HFFc6 (cell line): ENCODE data around the gene KSR2. TPM values are rescaled to one million over a fixed set of nuclear protein-coding genes. Genes with fewer than 3 reads are reported as not detected.
A peak's percentile ranks its signal among the peaks of the same experiment; 100 is the strongest.
"Not testable (repeated sequence)": the region's sequence is repeated elsewhere in the genome, so short reads cannot be mapped to it uniquely, and the experiment has no call there.

ENCODE experiments used
- DNase-seq: peaks from one replicate; pipeline ENCODE4 v3.0.0-alpha.2; 2018
- H3K27ac Mint-ChIP-seq: 2 replicates; pipeline ENCODE4 v1.8.0; 2020; ENCODE audit warnings: mild to moderate bottlenecking, mixed read lengths
- H3K27me3 Mint-ChIP-seq: 2 replicates; pipeline ENCODE4 v1.8.0; 2021; ENCODE audit warnings: mild to moderate bottlenecking, moderate library complexity, mixed read lengths; ENCODE audit not compliant: insufficient read depth
- H3K36me3 Mint-ChIP-seq: 2 replicates; pipeline ENCODE4 v1.8.0; 2021; ENCODE audit warnings: low read depth, mixed read lengths
- H3K4me1 Mint-ChIP-seq: 2 replicates; pipeline ENCODE4 v1.8.0; 2020; ENCODE audit warnings: low read depth, mixed read lengths
- H3K4me3 Mint-ChIP-seq: 2 replicates; pipeline ENCODE4 v1.8.0; 2020; ENCODE audit warnings: mild to moderate bottlenecking, moderate library complexity, mixed read lengths
- H3K9me3 Mint-ChIP-seq: 2 replicates; pipeline ENCODE4 v1.8.0; 2020; ENCODE audit warnings: mild to moderate bottlenecking, mixed read lengths
- total RNA-seq, 6 experiments: library from RNA; stranded (reverse); fragmentation: NEBNext Ultra II Directional; extraction: Animal tissue kit (Norgen Biotek cat#: 25700); gene quantifications; 2 replicates in 1 of 6; 3 replicates in 5 of 6; pipeline ENCODE4 v1.2.3, GENCODE V29; 2021
- TF ChIP-seq, protein P1 (sequence below): fragments of 200-600 bp; sonication (generic); IDR thresholded peaks from 2 replicates; pipeline ENCODE4 v1.5.0; 2021; ENCODE audit warnings: antibody characterized with exemption, mild to moderate bottlenecking

The KSR2 gene
- total RNA-seq, 6 experiments from 2014 or later: 0.09 to 0.22 (median 0.12) TPM; not detected in 2

DNA sequence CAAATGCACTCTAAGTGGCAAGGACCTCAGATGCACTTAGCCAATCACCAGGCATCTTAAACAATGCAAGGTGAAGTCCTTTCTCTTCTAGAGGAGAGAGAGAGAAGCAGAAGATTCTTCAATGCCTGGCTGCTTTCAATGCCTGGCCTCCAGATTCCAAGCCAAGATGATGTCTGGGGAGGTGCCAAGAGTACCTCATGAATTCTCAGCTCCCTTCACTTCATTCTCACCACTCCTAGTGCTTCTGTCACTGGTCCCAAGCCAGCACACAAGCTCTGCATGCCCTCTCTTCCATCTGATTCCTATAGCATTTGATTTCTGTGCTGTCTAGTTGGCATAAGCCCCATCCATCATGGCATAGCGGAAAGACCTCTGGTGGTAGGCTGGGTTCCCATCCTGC, 225.0 kb downstream of the KSR2 start:
- H3K27me3 Mint-ChIP-seq: peaks cover under 1% of the 10 kb centered on the region; the same call in 1 of the 2 replicates
- H3K27ac Mint-ChIP-seq: no peak overlapping the region
- TF ChIP-seq, protein P1, sequence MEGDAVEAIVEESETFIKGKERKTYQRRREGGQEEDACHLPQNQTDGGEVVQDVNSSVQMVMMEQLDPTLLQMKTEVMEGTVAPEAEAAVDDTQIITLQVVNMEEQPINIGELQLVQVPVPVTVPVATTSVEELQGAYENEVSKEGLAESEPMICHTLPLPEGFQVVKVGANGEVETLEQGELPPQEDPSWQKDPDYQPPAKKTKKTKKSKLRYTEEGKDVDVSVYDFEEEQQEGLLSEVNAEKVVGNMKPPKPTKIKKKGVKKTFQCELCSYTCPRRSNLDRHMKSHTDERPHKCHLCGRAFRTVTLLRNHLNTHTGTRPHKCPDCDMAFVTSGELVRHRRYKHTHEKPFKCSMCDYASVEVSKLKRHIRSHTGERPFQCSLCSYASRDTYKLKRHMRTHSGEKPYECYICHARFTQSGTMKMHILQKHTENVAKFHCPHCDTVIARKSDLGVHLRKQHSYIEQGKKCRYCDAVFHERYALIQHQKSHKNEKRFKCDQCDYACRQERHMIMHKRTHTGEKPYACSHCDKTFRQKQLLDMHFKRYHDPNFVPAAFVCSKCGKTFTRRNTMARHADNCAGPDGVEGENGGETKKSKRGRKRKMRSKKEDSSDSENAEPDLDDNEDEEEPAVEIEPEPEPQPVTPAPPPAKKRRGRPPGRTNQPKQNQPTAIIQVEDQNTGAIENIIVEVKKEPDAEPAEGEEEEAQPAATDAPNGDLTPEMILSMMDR: no peak
- DNase-seq: no peak
- H3K4me3 Mint-ChIP-seq: no peak overlapping the region
- H3K36me3 Mint-ChIP-seq: no peaks in the 10 kb centered on the region
- no peaks in the 10 kb centered on the region; the same call in 1 of the 2 replicates for H3K4me1 Mint-ChIP-seq
- peaks cover 13% of the 10 kb centered on the region for H3K9me3 Mint-ChIP-seq

DNA sequence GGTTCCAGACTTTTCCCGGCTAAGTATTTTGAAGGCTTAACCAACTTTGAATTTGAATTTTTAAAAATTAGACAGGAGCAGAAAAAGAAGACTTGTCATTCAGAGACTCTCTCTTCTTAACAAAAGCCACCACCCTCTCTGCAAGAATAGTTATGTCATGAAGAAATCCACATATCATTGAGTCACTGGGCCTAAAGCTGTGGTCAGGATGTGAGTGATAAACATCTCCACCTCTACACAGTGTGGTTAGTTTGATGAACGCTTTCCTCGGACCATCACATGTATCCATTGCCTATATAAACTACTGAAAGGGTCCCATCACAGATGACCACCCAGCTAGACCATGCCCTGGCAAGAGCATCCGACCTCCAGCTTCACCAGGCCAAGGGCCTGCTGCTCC, 226.1 kb downstream of the KSR2 start:
- no peak overlapping the region for H3K27ac Mint-ChIP-seq
- no peak for DNase-seq
- no peaks in the 10 kb centered on the region for H3K36me3 Mint-ChIP-seq
- peaks cover 13% of the 10 kb centered on the region for H3K9me3 Mint-ChIP-seq
- H3K4me1 Mint-ChIP-seq: no peaks in the 10 kb centered on the region; the same call in 1 of the 2 replicates
- TF ChIP-seq, protein P1: no peak
- H3K4me3 Mint-ChIP-seq: no peak overlapping the region
- H3K27me3 Mint-ChIP-seq: peaks cover 3% of the 10 kb centered on the region

DNA sequence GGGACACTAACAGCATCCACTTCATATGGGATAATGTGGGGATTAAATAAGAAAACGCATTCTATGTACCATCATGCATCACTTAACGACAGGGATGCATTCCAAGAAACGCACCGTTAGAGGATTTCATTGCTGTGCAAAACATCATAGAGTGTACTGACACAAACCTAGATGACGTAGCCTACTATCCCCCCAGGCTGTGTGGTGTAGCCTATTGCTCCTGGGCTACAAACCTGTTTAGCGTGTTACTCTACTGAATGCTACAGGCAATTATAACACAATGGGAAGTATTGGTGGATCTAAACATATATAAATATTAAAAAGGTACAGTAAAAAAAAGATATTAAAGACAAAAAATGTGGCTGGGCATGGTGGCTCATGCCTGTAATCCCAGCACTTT, 230.6 kb downstream of the KSR2 start:
- H3K27ac Mint-ChIP-seq: no peak overlapping the region
- TF ChIP-seq, protein P1: no peak
- DNase-seq: no peak
- H3K36me3 Mint-ChIP-seq: no peaks in the 10 kb centered on the region
- H3K27me3 Mint-ChIP-seq: peaks cover 3% of the 10 kb centered on the region
- no peaks in the 10 kb centered on the region; the same call in 1 of the 2 replicates for H3K4me1 Mint-ChIP-seq
- peak overlapping the region; percentile 32; the same call in 1 of the 2 replicates for H3K4me3 Mint-ChIP-seq
- H3K9me3 Mint-ChIP-seq: peaks cover 7% of the 10 kb centered on the region

DNA sequence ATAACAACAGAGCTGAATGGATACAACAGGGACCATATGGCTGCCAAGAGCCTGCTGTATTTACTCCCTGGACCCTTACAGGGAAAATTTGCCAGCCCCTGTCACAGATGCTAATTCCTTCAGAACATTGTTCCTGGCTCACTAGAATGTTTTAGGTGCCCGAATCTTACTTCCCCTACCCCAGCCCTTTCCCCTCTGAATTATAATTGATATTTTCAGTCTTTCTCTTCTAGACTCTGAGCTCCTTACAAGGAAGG, 235.3 kb downstream of the KSR2 start:
- Mint-ChIP-seq H3K4me3 (no peak overlapping the region), H3K36me3 (no peaks in the 10 kb centered on the region), H3K9me3 (peaks cover 12% of the 10 kb centered on the region; the same call in 1 of the 2 replicates), H3K27me3 (no peaks in the 10 kb centered on the region; the same call in none of the 2 replicates), H3K4me1 (no peaks in the 10 kb centered on the region), H3K27ac (no peak overlapping the region)
- TF ChIP-seq, protein P1: no peak
- DNase-seq: no peak

DNA sequence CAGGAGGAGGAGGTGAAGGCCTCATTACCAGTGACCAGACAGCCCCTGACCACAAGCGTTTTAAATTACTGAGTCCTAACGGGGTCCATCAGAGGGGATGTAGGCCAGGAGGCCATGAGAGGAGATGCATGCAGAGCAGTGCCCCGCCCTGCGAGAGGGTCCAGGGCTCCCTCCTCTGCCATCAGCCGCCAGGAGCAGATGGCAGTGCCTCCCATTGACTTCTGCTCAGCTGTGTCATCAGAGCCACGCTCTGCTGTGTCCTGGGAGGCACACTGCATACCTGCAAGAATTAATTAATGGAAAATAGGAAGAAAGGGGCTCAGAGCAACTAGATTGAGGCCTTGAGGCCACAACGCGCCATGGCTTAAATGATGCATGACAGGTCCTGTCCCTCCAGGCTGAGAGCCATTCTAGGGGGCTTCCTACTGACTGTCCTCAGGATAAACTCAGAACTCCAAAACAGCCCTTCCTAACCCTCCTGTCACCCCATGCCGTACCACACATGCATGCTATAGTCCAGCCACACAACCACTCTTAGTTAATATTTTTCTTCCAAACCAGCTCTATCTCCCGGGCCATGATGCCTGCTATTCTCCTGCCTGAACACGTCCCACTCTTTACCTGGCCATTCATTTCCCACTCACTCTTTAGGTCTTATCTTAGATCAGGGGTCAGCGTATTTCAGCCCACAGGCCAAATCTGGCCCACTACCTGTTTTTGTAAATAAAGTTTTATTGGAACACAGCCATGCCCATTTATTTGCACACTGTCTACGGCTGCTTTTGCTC, 235.8 kb downstream of the KSR2 start:
- Mint-ChIP-seq H3K27me3 (no peaks in the 10 kb centered on the region; the same call in 1 of the 2 replicates), H3K27ac (no peak overlapping the region), H3K9me3 (peaks cover 12% of the 10 kb centered on the region; the same call in 1 of the 2 replicates), H3K36me3 (no peaks in the 10 kb centered on the region), H3K4me1 (no peaks in the 10 kb centered on the region), H3K4me3 (no peak overlapping the region)
- TF ChIP-seq, protein P1: no peak
- no peak for DNase-seq

DNA sequence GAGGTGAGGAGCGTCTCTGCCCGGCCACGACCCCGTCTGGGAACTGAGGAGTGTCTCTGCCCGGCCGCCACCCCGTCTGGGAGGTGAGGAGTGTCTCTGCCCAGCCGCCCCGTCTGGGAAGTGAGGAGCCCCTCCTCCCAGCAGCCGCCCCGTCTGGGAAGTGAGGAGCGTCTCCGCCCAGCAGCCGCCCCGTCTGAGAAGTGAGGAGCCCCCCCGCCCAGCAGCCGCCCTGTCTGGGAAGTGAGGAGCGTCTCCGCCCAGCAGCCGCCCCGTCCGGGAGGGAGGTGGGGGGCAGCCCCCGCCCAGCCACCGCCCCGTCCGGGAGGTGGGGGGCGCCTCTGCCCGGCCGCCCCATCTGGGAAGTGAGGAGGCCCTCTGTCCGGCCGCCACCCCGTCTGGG, 237.7 kb downstream of the KSR2 start:
- H3K4me3 Mint-ChIP-seq, H3K36me3 Mint-ChIP-seq, H3K27ac Mint-ChIP-seq, DNase-seq, H3K4me1 Mint-ChIP-seq, H3K27me3 Mint-ChIP-seq: not testable (repeated sequence)
- peaks cover 12% of the 10 kb centered on the region; the same call in 1 of the 2 replicates for H3K9me3 Mint-ChIP-seq
